K562 (cell line): Measurements from ENCODE around the gene ARAF. TPM values are rescaled to one million over a fixed set of nuclear protein-coding genes. Genes with fewer than 3 reads are reported as not detected.

Source experiments
- CHD7 ChIP-seq: fragments of 200-600 bp; sonication (generic); IDR thresholded peaks from one replicate; pipeline ENCODE4 v1.6.1; 2012; ENCODE audit warnings: mild to moderate bottlenecking, low read depth, low read length, inconsistent platforms
- DDX20 ChIP-seq: fragments of 450-650 bp; IDR thresholded peaks from 2 replicates; pipeline ENCODE4 v1.6.1; 2016; ENCODE audit warnings: missing genetic modification characterization, low read depth, mild to moderate bottlenecking, missing compliant biosample characterization, moderate library complexity
- IRF2 ChIP-seq: sonication (generic); formaldehyde crosslinking; IDR thresholded peaks from 2 replicates; pipeline ENCODE4 v1.8.1; 2022; ENCODE audit warnings: mild to moderate bottlenecking, missing genetic modification reagents
- MAFK ChIP-seq: IDR thresholded peaks from 2 replicates; pipeline ENCODE4 v1.6.1; 2011; ENCODE audit warnings: low read length, improper control_type of control experiment
- RAD21 ChIP-seq, 2 experiments: fragments of 250-450 bp in 1 of 2; fragments of 450-650 bp in 1 of 2; sonication (Bioruptor Pico) in 1 of 2; formaldehyde crosslinking in 1 of 2; IDR thresholded peaks in 1 of 2; conservative IDR thresholded peaks in 1 of 2; 2 replicates each; pipeline versions ENCODE4 v1.4.0 to v1.8.0; 2020 to 2022; ENCODE audit warnings: mild to moderate bottlenecking in 2 of 2, moderate library complexity in 1 of 2
- RBFOX2 ChIP-seq: fragments of 200-400 bp; formaldehyde crosslinking; IDR thresholded peaks from 2 replicates; pipeline ENCODE4 v1.6.1; 2017; ENCODE audit warnings: low read depth, mild to moderate bottlenecking, low read length, moderate library complexity
- TARDBP ChIP-seq: fragments of 450-650 bp; IDR thresholded peaks from 2 replicates; pipeline ENCODE4 v1.6.1; 2016
- polyA plus RNA-seq, 8 experiments: library from polyadenylated mRNA; depleted of rRNA in 4 of 8; stranded (reverse) in 5 of 8; unstranded in 3 of 8; fragments of >200 nt; fragmentation: Nextera tagmentation in 2 of 8; fragmentation: Illumina TruSeq in 1 of 8; extraction: Ambion mirVana in 2 of 8; extraction: Trizol in 1 of 8; gene quantifications; 2 replicates each; pipeline versions ENCODE4 v1.2.1 to v1.2.3, GENCODE V29; 2011 to 2014; ENCODE audit warnings: inconsistent platforms in 1 of 8, missing spikeins in 1 of 8
- total RNA-seq, 7 experiments: library from RNA; depleted of rRNA in 6 of 7; stranded (reverse); fragments of >200 nt in 6 of 7; fragmentation: Illumina TruSeq in 2 of 7; extraction: Trizol in 2 of 7; gene quantifications; 2 replicates each; pipeline versions ENCODE4 v1.2.1 to v1.2.3, GENCODE V29; 2011 to 2021; ENCODE audit warnings: low replicate concordance in 1 of 7
- TF ChIP-seq, protein P1 (sequence below): sonication (generic); IDR thresholded peaks from 2 replicates; pipeline ENCODE4 v1.6.1; 2016
- TF ChIP-seq, protein P2 (sequence below): fragments of 250-450 bp; sonication (Bioruptor Pico); IDR thresholded peaks from 2 replicates; pipeline ENCODE4 v1.9.0; 2021; ENCODE audit warnings: mild to moderate bottlenecking, inconsistent platforms

The ARAF gene
- total and polyA plus RNA-seq, 9 of the 15 experiments (the other 6 are each of a cell fraction or from before 2014, with no cell fraction given): 5.5 to 70.0 (median 29.4) TPM

DNA sequence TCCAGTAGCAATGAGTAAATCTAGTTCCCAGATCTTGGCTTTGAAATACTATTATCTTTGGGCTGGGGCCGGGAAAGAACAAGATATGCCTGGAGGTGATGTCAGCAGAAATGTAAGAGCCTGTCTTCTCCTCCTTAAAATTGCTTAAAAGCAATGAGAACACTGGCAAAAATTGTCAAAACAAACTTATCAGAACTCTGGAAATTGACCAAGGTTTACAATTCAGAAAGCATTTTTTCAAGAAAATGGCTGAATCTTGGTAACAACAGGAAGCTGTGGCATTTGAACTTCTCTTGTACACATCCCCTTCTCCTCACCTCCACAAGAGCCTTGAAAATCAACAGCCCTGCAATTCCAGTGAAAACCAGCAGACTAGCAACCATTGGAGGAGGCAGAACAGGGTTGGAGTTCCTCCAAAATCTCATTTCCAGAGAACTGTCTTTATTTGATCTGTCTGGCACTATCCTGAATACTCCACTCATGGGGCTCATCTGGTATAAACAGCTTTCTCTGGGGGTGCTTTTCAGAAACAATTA lies 34.8 kb downstream of the ARAF start (continued):
- TF ChIP-seq CHD7 (no peak), TARDBP (no peak), RBFOX2 (no peak), DDX20 (no peak), RAD21 (CRISPR knock-in tag; conservative IDR thresholded peaks at IDR 0.05 in 1 of 2, IDR thresholded peaks at IDR 0.05 in 1 of 2) (no peak), MAFK (no peak), IRF2 (no peak)
- TF ChIP-seq, protein P1, sequence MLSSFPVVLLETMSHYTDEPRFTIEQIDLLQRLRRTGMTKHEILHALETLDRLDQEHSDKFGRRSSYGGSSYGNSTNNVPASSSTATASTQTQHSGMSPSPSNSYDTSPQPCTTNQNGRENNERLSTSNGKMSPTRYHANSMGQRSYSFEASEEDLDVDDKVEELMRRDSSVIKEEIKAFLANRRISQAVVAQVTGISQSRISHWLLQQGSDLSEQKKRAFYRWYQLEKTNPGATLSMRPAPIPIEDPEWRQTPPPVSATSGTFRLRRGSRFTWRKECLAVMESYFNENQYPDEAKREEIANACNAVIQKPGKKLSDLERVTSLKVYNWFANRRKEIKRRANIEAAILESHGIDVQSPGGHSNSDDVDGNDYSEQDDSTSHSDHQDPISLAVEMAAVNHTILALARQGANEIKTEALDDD: no peak
- TF ChIP-seq, protein P2, sequence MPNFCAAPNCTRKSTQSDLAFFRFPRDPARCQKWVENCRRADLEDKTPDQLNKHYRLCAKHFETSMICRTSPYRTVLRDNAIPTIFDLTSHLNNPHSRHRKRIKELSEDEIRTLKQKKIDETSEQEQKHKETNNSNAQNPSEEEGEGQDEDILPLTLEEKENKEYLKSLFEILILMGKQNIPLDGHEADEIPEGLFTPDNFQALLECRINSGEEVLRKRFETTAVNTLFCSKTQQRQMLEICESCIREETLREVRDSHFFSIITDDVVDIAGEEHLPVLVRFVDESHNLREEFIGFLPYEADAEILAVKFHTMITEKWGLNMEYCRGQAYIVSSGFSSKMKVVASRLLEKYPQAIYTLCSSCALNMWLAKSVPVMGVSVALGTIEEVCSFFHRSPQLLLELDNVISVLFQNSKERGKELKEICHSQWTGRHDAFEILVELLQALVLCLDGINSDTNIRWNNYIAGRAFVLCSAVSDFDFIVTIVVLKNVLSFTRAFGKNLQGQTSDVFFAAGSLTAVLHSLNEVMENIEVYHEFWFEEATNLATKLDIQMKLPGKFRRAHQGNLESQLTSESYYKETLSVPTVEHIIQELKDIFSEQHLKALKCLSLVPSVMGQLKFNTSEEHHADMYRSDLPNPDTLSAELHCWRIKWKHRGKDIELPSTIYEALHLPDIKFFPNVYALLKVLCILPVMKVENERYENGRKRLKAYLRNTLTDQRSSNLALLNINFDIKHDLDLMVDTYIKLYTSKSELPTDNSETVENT (CRISPR knock-in tag): no peak
